GM19035 (cell line): Measurements from ENCODE around the gene KLK14.

Experiments
- ATAC-seq: cut with Tn5 transposase; IDR thresholded peaks from one replicate; pipeline ENCODE4 v1.9.1; 2021; ENCODE audit not compliant: unreplicated experiment

Gene KLK14, protein sequence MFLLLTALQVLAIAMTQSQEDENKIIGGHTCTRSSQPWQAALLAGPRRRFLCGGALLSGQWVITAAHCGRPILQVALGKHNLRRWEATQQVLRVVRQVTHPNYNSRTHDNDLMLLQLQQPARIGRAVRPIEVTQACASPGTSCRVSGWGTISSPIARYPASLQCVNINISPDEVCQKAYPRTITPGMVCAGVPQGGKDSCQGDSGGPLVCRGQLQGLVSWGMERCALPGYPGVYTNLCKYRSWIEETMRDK

DNA sequence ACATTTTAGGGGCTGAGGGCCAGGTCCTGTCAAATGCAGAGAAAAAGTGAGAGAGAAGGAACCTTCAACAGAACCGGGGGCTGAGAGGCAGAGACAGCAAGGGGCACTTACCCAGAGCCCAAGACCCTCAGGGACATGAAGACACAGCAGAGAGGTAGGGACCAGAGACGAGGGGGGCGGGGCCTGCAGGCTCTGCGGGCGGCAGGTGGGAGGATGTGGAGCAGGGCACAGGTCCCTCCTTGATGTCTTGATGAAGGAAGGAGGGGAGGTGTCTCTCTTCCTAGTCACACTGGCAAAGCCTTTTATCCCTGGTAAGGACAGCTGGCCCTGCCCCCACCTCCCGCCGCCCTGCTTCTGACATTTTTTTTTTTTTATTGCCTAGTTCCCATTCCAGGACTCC is at the start of gene KLK14:
KLK14 (minus strand) TSS at position 277 of the 400 bp plus-strand sequence; CDS start at position 4, 273 bp downstream.
- no peak for ATAC-seq

GRCh38 chr19:51131780-51132680 is 49.3 kb upstream of the KLK14 start:
- ATAC-seq: no peak

- ATAC-seq: no peak
These were observed 47.0 kb upstream of the KLK14 start for GRCh38 chr19:51129716-51130115.

DNA sequence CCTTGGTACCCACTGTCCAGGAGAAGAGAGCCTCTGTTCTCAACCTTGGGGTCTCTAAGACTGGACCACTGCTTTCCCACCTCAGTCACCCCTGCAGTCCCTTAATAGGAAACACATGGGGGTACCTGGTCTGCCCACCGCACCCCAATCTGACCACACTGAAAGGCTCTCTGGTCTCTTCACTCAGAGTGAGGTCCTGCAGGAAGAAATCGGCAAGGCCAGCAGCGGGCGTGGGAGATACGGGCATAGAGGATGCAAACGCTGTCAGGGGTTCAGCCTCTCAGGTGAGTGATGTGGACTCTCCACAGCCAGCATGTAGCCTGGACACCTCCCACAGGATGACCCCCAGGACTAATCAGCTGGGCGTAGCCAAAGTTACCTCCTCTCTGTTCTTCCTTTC is 45.5 kb upstream of the KLK14 start:
- ATAC-seq: no peak

DNA sequence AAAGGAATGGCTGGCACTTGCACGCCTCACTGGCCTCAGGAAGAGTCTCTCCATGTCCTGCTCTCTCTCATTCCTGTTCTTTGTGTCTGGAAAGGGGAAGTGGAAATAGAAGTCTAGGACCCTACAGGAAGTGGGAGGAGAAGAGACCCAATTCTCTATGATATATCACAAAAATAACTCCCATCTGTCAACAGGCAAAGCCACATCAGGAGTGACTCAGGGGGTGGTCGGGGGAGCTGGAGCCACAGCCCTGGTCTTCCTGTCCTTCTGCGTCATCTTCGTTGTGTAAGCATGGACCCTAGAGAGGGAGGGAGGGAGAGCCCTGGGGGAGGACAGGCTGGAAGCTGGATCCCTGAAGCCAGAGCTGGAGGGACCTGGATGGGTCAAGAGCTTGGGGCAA is 45.1 kb upstream of the KLK14 start:
- no peak for ATAC-seq

- no peak for ATAC-seq
These were observed 44.3 kb upstream of the KLK14 start for GRCh38 chr19:51127032-51127431.

GRCh38 chr19:51125421-51126075 is 42.9 kb upstream of the KLK14 start:
- no peak for ATAC-seq

GRCh38 chr19:51124729-51125128 is 42.0 kb upstream of the KLK14 start, which contains the start of gene SIGLEC9:
Gene SIGLEC9 (plus strand): TSS chr19:51124906. CDS start chr19:51124975, 69 bp downstream.
- no peak for ATAC-seq

DNA sequence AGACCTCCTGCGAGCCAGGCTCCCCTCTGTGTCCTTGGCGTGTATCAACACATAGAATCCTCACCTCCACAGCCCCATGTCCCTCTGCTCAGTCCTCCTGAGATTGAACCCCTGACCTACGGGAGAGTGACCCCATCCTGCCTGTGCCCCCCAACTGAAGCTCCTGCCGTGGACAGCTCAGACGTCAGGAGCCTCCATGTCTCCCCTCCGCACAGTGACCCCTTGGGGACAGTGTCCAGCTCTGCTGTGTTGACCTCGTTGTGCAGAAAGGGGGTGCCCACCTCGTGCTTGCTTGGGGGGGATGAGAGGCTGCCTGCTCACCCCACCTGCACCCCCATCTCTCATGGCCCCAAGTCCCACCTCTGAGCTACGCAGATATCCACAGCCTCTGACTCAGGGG is 41.5 kb upstream of the KLK14 start:
- no peak for ATAC-seq

DNA sequence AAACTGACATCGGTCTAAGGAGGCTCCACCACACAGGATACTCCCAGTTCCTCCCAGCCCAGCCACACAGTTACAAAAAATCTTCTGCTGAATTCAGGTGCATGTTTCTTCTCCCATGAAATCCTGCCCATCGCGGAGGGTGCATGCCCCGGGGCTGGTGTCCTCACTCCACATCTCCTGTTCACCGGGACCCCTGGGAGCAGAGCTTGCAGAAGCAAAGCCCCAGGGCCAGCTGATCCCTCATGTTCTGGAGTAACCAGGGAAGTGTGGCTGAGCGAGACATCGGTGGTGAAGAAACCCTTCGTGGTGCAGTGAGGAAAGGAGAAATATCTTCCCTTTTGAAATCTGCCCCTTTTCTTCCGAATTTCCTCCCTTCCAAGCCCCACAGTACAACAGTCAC is 41.1 kb upstream of the KLK14 start:
- no peak for ATAC-seq

GRCh38 chr19:51123381-51123800 is 40.7 kb upstream of the KLK14 start:
- no peak for ATAC-seq

GRCh38 chr19:51122112-51122981 is 39.7 kb upstream of the KLK14 start:
- no peak for ATAC-seq

GRCh38 chr19:51121257-51121656 is 38.6 kb upstream of the KLK14 start:
- no peak for ATAC-seq

DNA sequence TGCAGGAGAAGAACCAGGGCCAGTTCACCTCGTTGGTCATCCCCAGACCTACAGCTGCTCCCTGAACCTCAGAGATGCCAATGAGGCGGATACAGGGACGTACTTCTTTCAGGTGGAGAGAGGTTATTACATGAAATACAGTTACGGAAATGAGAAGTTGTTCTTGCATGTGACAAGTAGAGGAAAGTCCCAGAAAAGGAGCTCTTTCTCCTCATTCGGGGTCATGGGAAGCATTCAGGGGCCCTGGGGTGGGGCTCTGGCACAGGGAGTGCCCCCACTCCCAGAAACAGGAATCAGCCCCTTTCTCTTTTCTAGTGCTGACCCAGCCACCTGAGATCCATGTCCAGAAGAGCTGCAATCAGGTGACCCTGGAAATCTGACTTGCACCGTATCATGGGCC is 37.5 kb upstream of the KLK14 start:
- ATAC-seq: no peak

- no peak for ATAC-seq
These were observed 36.9 kb upstream of the KLK14 start for GRCh38 chr19:51119611-51120010.

DNA sequence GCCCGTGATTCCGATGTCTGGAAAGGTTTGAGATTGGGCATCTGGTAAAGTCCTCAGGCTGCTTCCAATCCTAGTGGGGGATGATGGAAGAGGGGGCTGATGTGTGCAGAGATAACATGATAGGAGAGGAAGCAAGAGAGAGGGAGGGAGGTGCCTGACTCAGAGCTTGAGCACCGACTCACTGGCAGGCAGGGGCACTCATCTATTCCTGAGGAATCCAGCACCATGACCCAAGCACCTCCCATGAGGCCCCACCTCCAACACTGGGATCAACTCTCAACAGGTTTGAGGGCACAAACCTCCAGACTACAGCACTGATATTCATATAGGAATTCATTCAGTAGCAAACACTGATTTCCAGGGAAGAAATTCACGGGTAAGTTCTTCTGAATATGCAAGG is 36.4 kb upstream of the KLK14 start:
- ATAC-seq: no peak

DNA sequence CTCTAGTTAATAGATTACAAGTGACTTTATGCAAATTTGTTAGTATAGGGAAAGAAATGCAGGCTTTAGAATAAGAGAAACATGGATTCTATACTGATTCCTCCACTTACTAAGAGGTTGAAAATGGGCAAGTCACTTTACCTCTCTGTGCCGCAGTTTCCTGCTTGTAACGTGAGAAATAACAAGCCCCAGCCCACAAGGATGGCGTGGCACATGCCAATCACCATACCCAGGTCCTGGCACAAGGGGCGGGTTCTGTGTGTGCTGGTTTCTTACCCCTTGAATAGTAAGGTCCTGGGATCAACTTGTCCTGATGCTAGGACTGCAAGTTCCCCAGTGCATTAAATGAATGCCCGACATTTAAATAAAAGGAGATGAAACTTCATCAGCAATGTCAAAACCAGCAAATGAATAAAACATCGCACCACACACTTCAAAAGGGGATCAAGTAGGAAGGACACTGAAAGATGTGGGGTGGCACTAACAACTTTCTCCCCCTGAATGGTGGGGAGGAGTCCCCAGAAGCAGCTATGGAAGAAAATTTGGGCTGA is 34.1 kb upstream of the KLK14 start:
- ATAC-seq: no peak

GRCh38 chr19:51114087-51114729 is 31.5 kb upstream of the KLK14 start:
- ATAC-seq: no peak

DNA sequence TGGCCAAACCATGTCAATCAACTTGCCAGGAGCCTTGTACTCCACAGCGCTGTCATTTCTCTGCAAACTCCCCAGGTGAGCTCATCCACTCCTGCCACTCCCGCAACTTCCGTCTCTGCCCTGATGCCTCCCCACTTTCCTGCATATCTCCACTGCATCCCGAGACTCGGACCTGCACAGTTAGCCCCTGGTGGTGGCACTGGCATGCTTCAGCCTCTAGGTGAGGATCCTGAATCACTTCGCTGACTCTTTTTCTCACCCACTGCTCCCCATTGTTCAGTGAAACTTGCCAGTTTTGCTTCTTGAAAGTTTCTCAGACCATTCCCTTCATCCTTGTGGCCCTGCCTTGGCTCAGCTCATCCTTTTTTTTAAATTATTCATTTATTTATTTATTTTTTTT is 28.9 kb upstream of the KLK14 start:
- no peak for ATAC-seq

DNA sequence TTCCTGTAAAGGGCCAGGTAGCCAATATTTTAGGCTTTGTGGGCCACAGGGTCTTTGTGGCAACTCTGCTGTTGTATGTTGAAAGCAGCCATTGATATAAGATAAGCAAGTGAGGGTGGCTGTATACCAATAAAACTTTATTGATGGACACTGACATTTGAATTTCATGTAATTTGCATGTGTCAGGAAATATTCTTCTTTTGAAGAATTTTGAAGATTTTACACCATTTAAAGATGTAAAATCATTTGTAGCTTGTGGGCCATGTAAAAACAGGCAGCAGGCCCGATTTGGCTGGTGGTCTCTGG is 27.9 kb upstream of the KLK14 start:
- no peak for ATAC-seq
